Skin epidermis (tissue), 12 donors: ENCODE data around the gene BTBD9.

Source experiments
- H3K27ac ChIP-seq, 21 experiments: fragments of 200-600 bp; sonication (generic) in 11 of 21; one replicate each; pipeline ENCODE4 v1.5.0; 2020; ENCODE audit warnings: mild to moderate bottlenecking in 3 of 21, inconsistent platforms in 2 of 21, moderate library complexity in 2 of 21
- H3K4me3 ChIP-seq, 7 experiments: fragments of 200-600 bp; sonication (generic) in 2 of 7; one replicate each; pipeline ENCODE4 v1.5.0; 2020; ENCODE audit warnings: inconsistent platforms in 2 of 7, mild to moderate bottlenecking in 2 of 7, moderate library complexity in 1 of 7

Gene BTBD9

GRCh38 chr6:38495922-38496635, 143.7 kb downstream of the BTBD9 start:
- Histone ChIP-seq H3K27ac (no peak overlapping the region), H3K4me3 (no peak overlapping the region)

- H3K4me3 ChIP-seq, result no peak overlapping the region
- no peak overlapping the region for H3K27ac ChIP-seq
Observed at GRCh38 chr6:38495518-38495917, 144.2 kb downstream of the BTBD9 start.

GRCh38 chr6:38493931-38494547, 145.7 kb downstream of the BTBD9 start:
- H3K27ac ChIP-seq, result no peak overlapping the region
- no peak overlapping the region for H3K4me3 ChIP-seq

GRCh38 chr6:38492031-38492430, 147.7 kb downstream of the BTBD9 start:
- Histone ChIP-seq H3K4me3 (no peak overlapping the region), H3K27ac (no peak overlapping the region)

- no peak overlapping the region for H3K4me3 ChIP-seq
- no peak overlapping the region for H3K27ac ChIP-seq
Observed at GRCh38 chr6:38489951-38490350, 149.8 kb downstream of the BTBD9 start.

GRCh38 chr6:38487423-38487822, 152.3 kb downstream of the BTBD9 start:
- no peak overlapping the region for H3K27ac ChIP-seq
- no peak overlapping the region for H3K4me3 ChIP-seq

GRCh38 chr6:38485488-38485887, 154.2 kb downstream of the BTBD9 start:
- no peak overlapping the region for H3K4me3 ChIP-seq
- no peak overlapping the region for H3K27ac ChIP-seq

- H3K27ac ChIP-seq, result no peak overlapping the region
- no peak overlapping the region for H3K4me3 ChIP-seq
Observed at GRCh38 chr6:38484656-38485055, 155.1 kb downstream of the BTBD9 start.

- Histone ChIP-seq H3K4me3 (no peak overlapping the region), H3K27ac (peak overlapping the region in 1 of 21 experiments; percentile 39)
Observed at GRCh38 chr6:38483526-38483925, 156.2 kb downstream of the BTBD9 start.

GRCh38 chr6:38482466-38482865, 157.3 kb downstream of the BTBD9 start:
- H3K27ac ChIP-seq, result peak overlapping the region in 1 of 21 experiments; percentile 37

GRCh38 chr6:38481851-38482250, 157.9 kb downstream of the BTBD9 start:
- Histone ChIP-seq H3K27ac (peak overlapping the region in 1 of 21 experiments; percentile 37), H3K4me3 (no peak overlapping the region)

More at GRCh38 chr6:38482466-38482865, 157.3 kb downstream of the BTBD9 start:
- H3K4me3 ChIP-seq, result no peak overlapping the region

- no peak overlapping the region for H3K27ac ChIP-seq
Observed at GRCh38 chr6:38481211-38481836, 158.4 kb downstream of the BTBD9 start.

GRCh38 chr6:38480036-38480435, 159.7 kb downstream of the BTBD9 start:
- Histone ChIP-seq H3K27ac (no peak overlapping the region), H3K4me3 (no peak overlapping the region)

More at GRCh38 chr6:38481211-38481836, 158.4 kb downstream of the BTBD9 start:
- no peak overlapping the region for H3K4me3 ChIP-seq

GRCh38 chr6:38479331-38479730, 160.4 kb downstream of the BTBD9 start:
- H3K4me3 ChIP-seq, result no peak overlapping the region
- no peak overlapping the region for H3K27ac ChIP-seq

- Histone ChIP-seq H3K4me3 (no peak overlapping the region), H3K27ac (no peak overlapping the region)
Observed at GRCh38 chr6:38477680-38478260, 162.0 kb downstream of the BTBD9 start.

GRCh38 chr6:38476888-38477287, 162.8 kb downstream of the BTBD9 start:
- no peak overlapping the region for H3K27ac ChIP-seq
- H3K4me3 ChIP-seq, result no peak overlapping the region

- Histone ChIP-seq H3K27ac (no peak overlapping the region), H3K4me3 (no peak overlapping the region)
Observed at GRCh38 chr6:38476141-38476540, 163.6 kb downstream of the BTBD9 start.

- no peak overlapping the region for H3K4me3 ChIP-seq
- H3K27ac ChIP-seq, result no peak overlapping the region
Observed at GRCh38 chr6:38470548-38470947, 169.2 kb downstream of the BTBD9 start.

GRCh38 chr6:38467566-38467965, 172.2 kb downstream of the BTBD9 start:
- Histone ChIP-seq H3K27ac (no peak overlapping the region), H3K4me3 (no peak overlapping the region)

- Histone ChIP-seq H3K27ac (no peak overlapping the region), H3K4me3 (no peak overlapping the region)
Observed at GRCh38 chr6:38460186-38460585, 179.5 kb downstream of the BTBD9 start.

- Histone ChIP-seq H3K4me3 (no peak overlapping the region), H3K27ac (no peak overlapping the region)
Observed at GRCh38 chr6:38459291-38459690, 180.4 kb downstream of the BTBD9 start.
